ENCODE results near the gene ADAM15. TPM values are rescaled to one million over a fixed set of nuclear protein-coding genes. Genes with fewer than 3 reads are reported as not detected.

Gene ADAM15
- total RNA-seq, 4 donors from 2014 or later, result 61.5 to 142 (median 115) TPM

DNA sequence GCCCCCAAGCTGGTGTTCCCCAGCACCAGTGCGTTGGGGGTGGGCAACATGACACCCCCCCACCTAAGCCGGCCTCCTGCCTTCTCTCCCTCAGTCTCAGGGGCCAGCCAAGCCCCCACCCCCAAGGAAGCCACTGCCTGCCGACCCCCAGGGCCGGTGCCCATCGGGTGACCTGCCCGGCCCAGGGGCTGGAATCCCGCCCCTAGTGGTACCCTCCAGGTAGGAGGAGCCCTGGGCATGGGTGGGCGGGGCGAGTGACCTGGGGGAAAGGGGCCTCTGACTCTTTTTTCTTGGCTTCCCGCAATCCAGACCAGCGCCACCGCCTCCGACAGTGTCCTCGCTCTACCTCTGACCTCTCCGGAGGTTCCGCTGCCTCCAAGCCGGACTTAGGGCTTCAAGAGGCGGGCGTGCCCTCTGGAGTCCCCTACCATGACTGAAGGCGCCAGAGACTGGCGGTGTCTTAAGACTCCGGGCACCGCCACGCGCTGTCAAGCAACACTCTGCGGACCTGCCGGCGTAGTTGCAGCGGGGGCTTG is 11.1 kb downstream of the ADAM15 start:
- intact Hi-C loops (cut with DNase I), result loop anchor here (5.0 kb wide), 1 partner anchor 100 kb away; the partner anchor contains the start of gene PYGO2
- 23% methylated on average over 9 of the region's 29 CpGs for WGBS
- DNase-seq (ENCODE audit: extremely low spot score), result no peak
- peaks cover 37 to 46% (median 42%) of the 10 kb centered on the region in 4 donors for H3K4me1 ChIP-seq
- TF ChIP-seq EP300 (IDR thresholded peaks at IDR 0.05) (no peak), POLR2A (IDR thresholded peaks at IDR 0.05; ENCODE audit: low read depth) (no peak), POLR2AphosphoS5 (IDR thresholded peaks at IDR 0.05) (no peak), CTCF (IDR thresholded peaks at IDR 0.05) (no peak)
- H3K36me3 ChIP-seq, result peaks cover 19 to 56% (median 46%) of the 10 kb centered on the region in 4 donors
- H3K27ac ChIP-seq (replicated peaks in 1 of 4), result no peak overlapping the region
- peak overlapping the region in 3 of 4 donors; percentile 65 to 89 (median 73) for H3K4me3 ChIP-seq
- H3K27me3 ChIP-seq, result peaks cover 0 to 7% (median 0%) of the 10 kb centered on the region in 4 donors
- no peaks in the 10 kb centered on the region for H3K9me3 ChIP-seq

- intact Hi-C loops (cut with DNase I), result loop anchor here (5.0 kb wide), 1 partner anchor 101 kb away; the partner anchor contains the start of gene PYGO2
- H3K4me1 ChIP-seq, result peaks cover 37 to 46% (median 42%) of the 10 kb centered on the region in 4 donors
- peak overlapping the region; percentile 69 to 84 (median 80) for H3K27ac ChIP-seq (replicated peaks in 1 of 4)
- no peak for DNase-seq (ENCODE audit: extremely low spot score)
- 12% methylated on average over 16 of the region's 46 CpGs for WGBS
- TF ChIP-seq CTCF (IDR thresholded peaks at IDR 0.05) (peak; percentile 71 to 78 (median 76)), EP300 (IDR thresholded peaks at IDR 0.05) (no peak)
- peak overlapping the region; percentile 65 to 89 (median 74) for H3K4me3 ChIP-seq
- H3K9me3 ChIP-seq, result no peaks in the 10 kb centered on the region
- H3K27me3 ChIP-seq, result peaks cover 0 to 7% (median 0%) of the 10 kb centered on the region in 4 donors
- H3K36me3 ChIP-seq, result peaks cover 12 to 49% (median 42%) of the 10 kb centered on the region in 4 donors
These were observed 11.7 kb downstream of the ADAM15 start for GRCh38 chr1:155062702-155063411.

DNA sequence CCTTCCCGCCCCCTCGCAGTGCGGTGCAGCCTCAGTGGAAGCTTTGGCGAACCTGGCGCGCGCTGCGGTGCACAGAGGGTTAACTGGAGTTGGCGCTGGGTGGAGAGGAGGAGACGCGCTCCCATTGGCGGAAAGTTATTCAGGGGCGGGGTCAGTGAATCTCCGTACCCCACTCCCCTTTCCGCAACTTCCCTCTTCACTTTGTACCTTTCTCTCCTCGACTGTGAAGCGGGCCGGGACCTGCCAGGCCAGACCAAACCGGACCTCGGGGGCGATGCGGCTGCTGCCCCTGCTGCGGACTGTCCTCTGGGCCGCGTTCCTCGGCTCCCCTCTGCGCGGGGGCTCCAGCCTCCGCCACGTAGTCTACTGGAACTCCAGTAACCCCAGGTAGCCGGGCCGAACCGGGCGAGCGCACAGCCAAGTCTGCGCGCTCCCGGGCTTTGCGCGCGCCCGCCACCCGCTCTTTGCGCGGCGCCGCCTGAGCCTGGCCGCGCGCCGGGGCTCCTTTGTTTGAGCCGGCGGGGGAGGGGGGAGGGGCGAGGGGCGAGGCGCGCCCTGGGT is 12.5 kb downstream of the ADAM15 start, which contains the start of gene EFNA4:
TSS of gene EFNA4 (plus strand) at position 191 of the 561 bp plus-strand sequence. CDS start at position 275, 84 bp downstream.
- Histone ChIP-seq H3K9me3 (no peaks in the 10 kb centered on the region), H3K4me3 (peak within 1 kb of the TSS; percentile 65 to 89 (median 74)), H3K27ac (replicated peaks in 1 of 4) (peak within 1 kb of the TSS; percentile 69 to 84 (median 80)), H3K27me3 (peaks cover 0 to 7% (median 0%) of the 10 kb centered on the region in 4 donors), H3K4me1 (peaks cover 37 to 46% (median 42%) of the 10 kb centered on the region in 4 donors), H3K36me3 (peaks cover 4 to 42% (median 34%) of the 10 kb centered on the region in 4 donors)
- WGBS, result under 1% methylated on average over 45 of the region's 57 CpGs
- intact Hi-C loops (cut with DNase I), result loop anchor here (5.0 kb wide), 1 partner anchor 101 kb away; the partner anchor contains the start of gene PYGO2
- peak; percentile 97 for DNase-seq (ENCODE audit: extremely low spot score)
- TF ChIP-seq EP300 (IDR thresholded peaks at IDR 0.05) (no peak), POLR2A (IDR thresholded peaks at IDR 0.05; ENCODE audit: low read depth) (no peak), POLR2AphosphoS5 (IDR thresholded peaks at IDR 0.05) (peak; percentile 52 to 56), CTCF (IDR thresholded peaks at IDR 0.05) (peak in 1 of 3 experiments; percentile 1)

- Histone ChIP-seq H3K27ac (replicated peaks in 1 of 4) (peak overlapping the region; percentile 69 to 84 (median 80)), H3K4me3 (peak overlapping the region; percentile 65 to 89 (median 74)), H3K4me1 (peaks cover 37 to 46% (median 42%) of the 10 kb centered on the region in 4 donors), H3K36me3 (peaks cover 0 to 39% (median 27%) of the 10 kb centered on the region in 4 donors), H3K27me3 (peaks cover 0 to 7% (median 0%) of the 10 kb centered on the region in 4 donors), H3K9me3 (no peaks in the 10 kb centered on the region)
- WGBS, result 13% methylated on average over 10 of the region's 14 CpGs
- DNase-seq (ENCODE audit: extremely low spot score), result no peak
- intact Hi-C loops (cut with DNase I), result loop anchor here (5.0 kb wide), 1 partner anchor 102 kb away; the partner anchor contains the start of gene PYGO2
- TF ChIP-seq POLR2A (IDR thresholded peaks at IDR 0.05; ENCODE audit: low read depth), result no peak
- TF ChIP-seq EP300 (IDR thresholded peaks at IDR 0.05), result no peak
- TF ChIP-seq POLR2AphosphoS5 (IDR thresholded peaks at IDR 0.05), result no peak
- no peak for TF ChIP-seq CTCF (IDR thresholded peaks at IDR 0.05)
These were observed 13.2 kb downstream of the ADAM15 start for GRCh38 chr1:155064111-155064831.

Measured in esophagus muscularis mucosa (tissue), 4 donors.